Measurements from ENCODE around the gene RPL31. TPM values are rescaled to one million over a fixed set of nuclear protein-coding genes. Genes with fewer than 3 reads are reported as not detected.

RPL31 gene
- total and polyA plus RNA-seq, 4 experiments from 2014 or later = 2,455 to 6,581 (median 4,056) TPM

DNA sequence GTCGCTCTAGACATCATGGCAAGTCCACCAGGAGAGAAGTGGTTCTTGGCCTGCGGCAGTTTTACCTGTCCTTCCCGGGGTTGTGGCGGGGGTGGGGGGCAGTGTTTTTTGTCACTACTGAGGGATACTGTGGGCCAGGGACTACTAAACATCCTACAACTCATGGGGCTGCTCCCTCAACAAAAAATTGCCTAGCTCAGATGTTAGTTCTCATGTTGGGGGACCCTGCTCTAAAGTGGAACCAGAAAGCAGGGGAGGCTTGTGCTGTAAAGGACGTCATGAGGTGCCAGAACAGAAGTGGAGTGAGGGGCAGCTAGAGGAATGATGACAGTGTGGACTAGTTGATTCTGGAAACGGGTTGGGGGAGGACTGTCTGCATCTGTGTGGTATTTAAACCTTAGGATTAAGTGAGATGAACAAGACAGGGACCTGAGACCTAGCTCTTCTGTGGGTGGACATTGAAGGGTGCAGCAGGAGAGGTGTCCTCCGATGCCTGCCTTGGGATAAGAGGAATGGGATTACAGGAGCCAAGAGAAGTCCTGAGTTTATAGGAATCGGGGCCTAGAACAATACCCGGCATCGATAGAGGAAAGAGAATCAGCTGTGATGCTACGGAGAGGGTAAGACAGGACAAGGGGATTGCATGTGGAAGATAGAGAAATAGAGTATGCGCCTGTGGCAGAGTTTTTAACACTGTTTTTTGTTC, 2.7 kb downstream of the RPL31 start:
- peaks cover 34 to 64% (median 46%) of the 10 kb centered on the region in 4 donors for H3K4me1 Mint-ChIP-seq
- CTCF ChIA-PET (ENCODE audit: partially characterized antibody) = interaction anchor here (1.4 to 4.2 kb wide), 3 partner anchors 8 to 201 kb away, joined by 5 to 38 read pairs (median 5); no protein-coding TSS in a partner anchor
- POLR2A ChIA-PET (ENCODE audit: partially characterized antibody) = interaction anchor here (1.2 to 3.6 kb wide), 3 partner anchors 248 to 442 kb away, joined by 3 to 50 read pairs (median 15); partner anchors contain the start of genes CNOT11 and PDCL3

GRCh38 chr2:101006065-101006715, 4.1 kb downstream of the RPL31 start:
- H3K36me3 Mint-ChIP-seq = peaks cover 51 to 79% of the 10 kb centered on the region in 2 donors

More for the DNA sequence above, 2.7 kb downstream of the RPL31 start:
- Histone ChIP-seq H3K4me3 (ENCODE audit: low read length in 2 of 2) (no peak overlapping the region), H3K27ac (ENCODE audit: low read depth, low read length) (peak overlapping the region; percentile 91), H3K4me1 (ENCODE audit: insufficient read depth, low read length) (peaks cover 37% of the 10 kb centered on the region), H3K36me3 (ENCODE audit: insufficient read depth, low read length) (peaks cover 44% of the 10 kb centered on the region), H3K9me3 (ENCODE audit: control insufficient read depth in 1 of 2, low read length in 2 of 2) (no peaks in the 10 kb centered on the region), H3K27me3 (ENCODE audit: insufficient read depth, low read length) (no peaks in the 10 kb centered on the region)
- no peaks in the 10 kb centered on the region for H3K27me3 Mint-ChIP-seq
- peak overlapping the region; percentile 59 to 99 (median 88) for H3K27ac Mint-ChIP-seq
- intact Hi-C loops (cut with micrococcal nuclease) = loop anchor here (5.0 kb wide), 2 partner anchors 248 to 1667 kb away; partner anchors contain the start of genes CNOT11, EIF5B and TXNDC9
- H3K4me3 Mint-ChIP-seq = peak overlapping the region in 6 of 8 donors; percentile 7 to 94 (median 53)
- no peak for DNase-seq
- peaks cover 0 to 2% (median 0%) of the 10 kb centered on the region in 8 donors for H3K9me3 Mint-ChIP-seq
- peaks cover 51 to 71% of the 10 kb centered on the region in 2 donors for H3K36me3 Mint-ChIP-seq

GRCh38 chr2:101007415-101008345, 5.6 kb downstream of the RPL31 start:
- peaks cover 0 to 2% (median 0%) of the 10 kb centered on the region in 8 donors for H3K9me3 Mint-ChIP-seq
- peaks cover 51% of the 10 kb centered on the region for H3K36me3 ChIP-seq (ENCODE audit: insufficient read depth, low read length)
- no peaks in the 10 kb centered on the region for H3K27me3 ChIP-seq (ENCODE audit: insufficient read depth, low read length)
- intact Hi-C loops (cut with micrococcal nuclease) = no loop called here
- peaks cover 31% of the 10 kb centered on the region for H3K4me1 ChIP-seq (ENCODE audit: insufficient read depth, low read length)
- H3K4me3 ChIP-seq (ENCODE audit: low read length in 2 of 2) = no peak overlapping the region
- H3K27ac ChIP-seq (ENCODE audit: low read depth, low read length) = no peak overlapping the region
- no peaks in the 10 kb centered on the region for H3K9me3 ChIP-seq (ENCODE audit: control insufficient read depth in 1 of 2, low read length in 2 of 2)
- POLR2A ChIA-PET (ENCODE audit: partially characterized antibody) = interaction anchor here (1.6 kb wide), 1 partner anchor 15 kb away, joined by 4 read pairs; no protein-coding TSS in a partner anchor
- no peak for DNase-seq
- H3K4me3 Mint-ChIP-seq = no peak overlapping the region
- peaks cover 50 to 83% of the 10 kb centered on the region in 2 donors for H3K36me3 Mint-ChIP-seq
- CTCF ChIA-PET (ENCODE audit: partially characterized antibody) = interaction anchor here (1.3 to 3.8 kb wide), 3 partner anchors 142 to 402 kb away, joined by 4 to 18 read pairs (median 4); no protein-coding TSS in a partner anchor
- peak overlapping the region in 5 of 7 donors; percentile 57 to 91 (median 83) for H3K27ac Mint-ChIP-seq
- H3K27me3 Mint-ChIP-seq = no peaks in the 10 kb centered on the region
- peaks cover 33 to 58% (median 43%) of the 10 kb centered on the region in 4 donors for H3K4me1 Mint-ChIP-seq

More at GRCh38 chr2:101006065-101006715, 4.1 kb downstream of the RPL31 start:
- H3K4me3 ChIP-seq (ENCODE audit: low read length in 2 of 2) = no peak overlapping the region
- Mint-ChIP-seq H3K27me3 (no peaks in the 10 kb centered on the region), H3K4me3 (no peak overlapping the region), H3K9me3 (peaks cover 0 to 2% (median 0%) of the 10 kb centered on the region in 8 donors), H3K27ac (peak overlapping the region in 6 of 7 donors; percentile 7 to 91 (median 63)), H3K4me1 (peaks cover 35 to 61% (median 46%) of the 10 kb centered on the region in 4 donors)
- H3K4me1 ChIP-seq (ENCODE audit: insufficient read depth, low read length) = peaks cover 37% of the 10 kb centered on the region
- H3K9me3 ChIP-seq (ENCODE audit: control insufficient read depth in 1 of 2, low read length in 2 of 2) = no peaks in the 10 kb centered on the region
- peaks cover 44% of the 10 kb centered on the region for H3K36me3 ChIP-seq (ENCODE audit: insufficient read depth, low read length)
- CTCF ChIA-PET (ENCODE audit: partially characterized antibody) = interaction anchor here (1.4 kb wide), 1 partner anchor 199 kb away, joined by 5 read pairs; no protein-coding TSS in a partner anchor
- intact Hi-C loops (cut with micrococcal nuclease) = no loop called here
- peak overlapping the region; percentile 13 for H3K27ac ChIP-seq (ENCODE audit: low read depth, low read length)
- H3K27me3 ChIP-seq (ENCODE audit: insufficient read depth, low read length) = no peaks in the 10 kb centered on the region
- POLR2A ChIA-PET (ENCODE audit: partially characterized antibody) = interaction anchor here (1.3 kb wide), 1 partner anchor 145 kb away, joined by 3 read pairs; the partner anchor contains the start of gene TBC1D8
- DNase-seq = no peak

DNA sequence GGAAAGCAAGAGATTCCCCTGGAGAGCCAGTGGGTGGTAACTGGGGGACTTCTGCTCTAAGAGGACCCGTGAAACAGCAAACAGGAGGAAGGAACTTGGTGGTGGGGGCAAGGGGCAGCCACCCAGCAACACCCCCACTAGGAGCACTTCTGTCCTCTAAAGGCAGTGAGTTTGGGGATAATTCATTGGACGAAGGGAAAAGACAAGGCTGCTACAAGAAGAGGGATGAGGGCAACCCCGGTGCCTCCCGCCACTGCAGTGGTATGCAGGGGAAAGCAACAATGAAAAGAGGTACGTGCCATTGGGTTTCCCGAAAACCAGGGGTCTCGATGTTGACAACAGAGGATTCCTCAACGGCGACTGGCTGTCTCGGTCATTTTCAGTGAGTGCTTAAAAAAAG, 9.1 kb downstream of the RPL31 start:
- DNase-seq = no peak
- Histone ChIP-seq H3K36me3 (ENCODE audit: insufficient read depth, low read length) (peaks cover 33% of the 10 kb centered on the region), H3K9me3 (ENCODE audit: control insufficient read depth in 1 of 2, low read length in 2 of 2) (no peaks in the 10 kb centered on the region), H3K27ac (ENCODE audit: low read depth, low read length) (no peak overlapping the region), H3K27me3 (ENCODE audit: insufficient read depth, low read length) (no peaks in the 10 kb centered on the region), H3K4me3 (ENCODE audit: low read length in 2 of 2) (no peak overlapping the region), H3K4me1 (ENCODE audit: insufficient read depth, low read length) (no peaks in the 10 kb centered on the region)
- ChIA-PET CTCF (ENCODE audit: partially characterized antibody) (interaction anchor here (2.6 to 3.8 kb wide), 2 partner anchors 11 to 194 kb away, joined by 15 to 18 read pairs; no protein-coding TSS in a partner anchor), POLR2A (ENCODE audit: partially characterized antibody) (no interaction called here)
- H3K27me3 Mint-ChIP-seq = no peaks in the 10 kb centered on the region
- H3K9me3 Mint-ChIP-seq = no peaks in the 10 kb centered on the region
- peak overlapping the region in 5 of 7 donors; percentile 3 to 76 (median 17) for H3K27ac Mint-ChIP-seq
- intact Hi-C loops (cut with micrococcal nuclease) = loop anchor here (5.0 kb wide), 1 partner anchor 821 kb away; no protein-coding TSS in a partner anchor
- no peak overlapping the region for H3K4me3 Mint-ChIP-seq
- H3K4me1 Mint-ChIP-seq = peaks cover 9 to 26% (median 13%) of the 10 kb centered on the region in 4 donors
- peaks cover 21 to 59% of the 10 kb centered on the region in 2 donors for H3K36me3 Mint-ChIP-seq

DNA sequence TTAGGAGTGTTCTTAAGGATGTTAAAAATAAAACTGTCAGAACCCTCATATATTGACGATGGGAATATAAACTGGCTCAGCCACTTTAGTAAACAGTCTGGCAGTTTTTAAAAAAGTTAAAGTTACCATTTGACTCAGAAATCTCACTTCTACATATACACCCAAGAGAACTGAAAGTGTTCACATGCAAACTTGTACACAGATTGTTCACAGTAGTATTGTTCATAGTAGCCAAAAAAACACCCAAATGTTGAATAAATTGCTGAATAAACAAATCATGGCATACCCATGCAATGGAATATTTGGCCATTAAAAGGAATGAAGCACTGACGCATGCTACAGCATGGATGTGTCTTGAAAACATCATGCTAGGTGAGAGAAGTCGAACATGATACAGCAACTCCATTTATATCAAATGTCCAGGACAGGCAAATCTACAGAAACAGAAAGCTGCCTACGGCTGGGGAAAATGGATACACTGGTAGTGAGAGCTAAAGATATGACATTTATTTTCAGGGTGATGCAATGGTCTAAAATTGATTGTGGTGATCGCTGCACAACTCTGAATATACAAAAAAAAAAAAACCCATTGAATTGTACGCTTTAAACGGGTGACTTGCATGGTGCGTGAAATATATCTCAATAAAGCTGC, 10.1 kb downstream of the RPL31 start:
- peaks cover 6 to 22% (median 12%) of the 10 kb centered on the region in 4 donors for H3K4me1 Mint-ChIP-seq
- intact Hi-C loops (cut with micrococcal nuclease) = loop anchor here (1.0 to 5.0 kb wide), 4 partner anchors 141 to 820 kb away; partner anchors contain the start of gene CREG2
- CTCF ChIA-PET (ENCODE audit: partially characterized antibody) = interaction anchor here (0.5 to 3.9 kb wide), 25 partner anchors 9 to 450 kb away, joined by 3 to 58 read pairs (median 3); partner anchors contain the start of gene RPL31
- Histone ChIP-seq H3K4me1 (ENCODE audit: insufficient read depth, low read length) (no peaks in the 10 kb centered on the region), H3K36me3 (ENCODE audit: insufficient read depth, low read length) (peaks cover 23% of the 10 kb centered on the region), H3K27me3 (ENCODE audit: insufficient read depth, low read length) (no peaks in the 10 kb centered on the region), H3K9me3 (ENCODE audit: control insufficient read depth in 1 of 2, low read length in 2 of 2) (no peaks in the 10 kb centered on the region), H3K4me3 (ENCODE audit: low read length in 2 of 2) (no peak overlapping the region), H3K27ac (ENCODE audit: low read depth, low read length) (no peak overlapping the region)
- H3K36me3 Mint-ChIP-seq = peaks cover 18 to 48% of the 10 kb centered on the region in 2 donors
- H3K27me3 Mint-ChIP-seq = no peaks in the 10 kb centered on the region
- POLR2A ChIA-PET (ENCODE audit: partially characterized antibody) = interaction anchor here (0.8 to 2.6 kb wide), 3 partner anchors 10 to 194 kb away, joined by 4 to 12 read pairs (median 10); partner anchors contain the start of gene RPL31
- no peaks in the 10 kb centered on the region for H3K9me3 Mint-ChIP-seq
- H3K27ac Mint-ChIP-seq = peak overlapping the region in 5 of 7 donors; percentile 3 to 48 (median 30)
- H3K4me3 Mint-ChIP-seq = no peak overlapping the region
- DNase-seq = no peak

All from CD4-positive, alpha-beta memory T cell (primary cell).